GM19455 (cell line): ENCODE data around the gene ROPN1L.
"Not testable (repeated sequence)": the region's sequence is repeated elsewhere in the genome, so short reads cannot be mapped to it uniquely, and the experiment has no call there.

Experiments used
- ATAC-seq: cut with Tn5 transposase; IDR thresholded peaks from one replicate; pipeline ENCODE4 v1.9.1; 2021; ENCODE audit not compliant: unreplicated experiment

The ROPN1L gene

GRCh38 chr5:10441083-10441991 is at the start of gene ROPN1L:
Gene ROPN1L (plus strand): TSS chr5:10441879. CDS start chr5:10442168, 289 bp downstream.
- peak; percentile 97 for ATAC-seq

- ATAC-seq: not testable (repeated sequence)
Measured at GRCh38 chr5:10392567-10393328, 48.9 kb upstream of the ROPN1L start.

- ATAC-seq: no peak
Measured at GRCh38 chr5:10393491-10393890, 48.2 kb upstream of the ROPN1L start.

GRCh38 chr5:10396552-10396951 is 45.1 kb upstream of the ROPN1L start:
- no peak for ATAC-seq

- ATAC-seq: no peak
Measured at GRCh38 chr5:10399839-10400238, 41.8 kb upstream of the ROPN1L start.

GRCh38 chr5:10400411-10400810 is 41.3 kb upstream of the ROPN1L start:
- no peak for ATAC-seq

GRCh38 chr5:10400831-10401230 is 40.8 kb upstream of the ROPN1L start:
- no peak for ATAC-seq

GRCh38 chr5:10401498-10401897 is 40.2 kb upstream of the ROPN1L start:
- ATAC-seq: no peak

- ATAC-seq: no peak
Measured at GRCh38 chr5:10403829-10404228, 37.9 kb upstream of the ROPN1L start.

- ATAC-seq: no peak
Measured at GRCh38 chr5:10406651-10407050, 35.0 kb upstream of the ROPN1L start.

GRCh38 chr5:10409504-10409903 is 32.2 kb upstream of the ROPN1L start:
- ATAC-seq: no peak

GRCh38 chr5:10410662-10411061 is 31.0 kb upstream of the ROPN1L start:
- no peak for ATAC-seq

- ATAC-seq: no peak
Measured at GRCh38 chr5:10411336-10411735, 30.3 kb upstream of the ROPN1L start.

- ATAC-seq: no peak
Measured at GRCh38 chr5:10416868-10417267, 24.8 kb upstream of the ROPN1L start.

- ATAC-seq: peak; percentile 69
Measured at GRCh38 chr5:10418654-10419345, 22.9 kb upstream of the ROPN1L start.

GRCh38 chr5:10420468-10420867 is 21.2 kb upstream of the ROPN1L start:
- no peak for ATAC-seq

GRCh38 chr5:10420932-10421331 is 20.7 kb upstream of the ROPN1L start:
- no peak for ATAC-seq

GRCh38 chr5:10421896-10422691 is 19.6 kb upstream of the ROPN1L start:
- no peak for ATAC-seq

- no peak for ATAC-seq
Measured at GRCh38 chr5:10423022-10423421, 18.7 kb upstream of the ROPN1L start.

GRCh38 chr5:10424124-10424731 is 17.5 kb upstream of the ROPN1L start:
- ATAC-seq: no peak
